HG02973 (cell line): ENCODE data around the gene FAM111B.
A peak's percentile ranks its signal among the peaks of the same experiment; 100 is the strongest.
"Not testable (repeated sequence)": the region's sequence is repeated elsewhere in the genome, so short reads cannot be mapped to it uniquely, and the experiment has no call there.

Experiments used
- ATAC-seq: cut with Tn5 transposase; IDR thresholded peaks from one replicate; pipeline ENCODE4 v1.9.1; 2021; ENCODE audit warnings: moderate library complexity; ENCODE audit not compliant: unreplicated experiment

The FAM111B gene

GRCh38 chr11:59106363-59107336 lies at the start of gene FAM111B:
Gene FAM111B, plus strand, starts transcription at chr11:59107237. Its CDS starts 2,389 bp downstream, at chr11:59109626.
- peak; percentile 68 for ATAC-seq

GRCh38 chr11:59058120-59059033 lies 48.7 kb upstream of the FAM111B start:
- peak; percentile 91 for ATAC-seq

- ATAC-seq: not testable (repeated sequence)
Observed at GRCh38 chr11:59060096-59060495, 46.9 kb upstream of the FAM111B start.

- no peak for ATAC-seq
Observed at GRCh38 chr11:59062602-59063529, 44.2 kb upstream of the FAM111B start.

- not testable (repeated sequence) for ATAC-seq
Observed at GRCh38 chr11:59063996-59064727, 42.9 kb upstream of the FAM111B start.

- ATAC-seq: no peak
Observed at GRCh38 chr11:59069087-59069486, 38.0 kb upstream of the FAM111B start.

GRCh38 chr11:59076876-59077571 lies 30.0 kb upstream of the FAM111B start:
- peak; percentile 84 for ATAC-seq

- no peak for ATAC-seq
Observed at GRCh38 chr11:59078435-59078834, 28.6 kb upstream of the FAM111B start.

GRCh38 chr11:59079086-59079485 lies 28.0 kb upstream of the FAM111B start:
- no peak for ATAC-seq

GRCh38 chr11:59080421-59080820 lies 26.6 kb upstream of the FAM111B start:
- not testable (repeated sequence) for ATAC-seq

- ATAC-seq: not testable (repeated sequence)
Observed at GRCh38 chr11:59081430-59082020, 25.5 kb upstream of the FAM111B start.

- ATAC-seq: not testable (repeated sequence)
Observed at GRCh38 chr11:59086007-59086406, 21.0 kb upstream of the FAM111B start, which contains the start of gene GLYATL1B. Gene GLYATL1B, plus strand, starts transcription at chr11:59086307. Its CDS starts 0 bp downstream, at chr11:59086307.

- ATAC-seq: no peak
Observed at GRCh38 chr11:59088162-59088561, 18.9 kb upstream of the FAM111B start.

- not testable (repeated sequence) for ATAC-seq
Observed at GRCh38 chr11:59093576-59093975, 13.5 kb upstream of the FAM111B start.

GRCh38 chr11:59095225-59095624 lies 11.8 kb upstream of the FAM111B start:
- peak; percentile 72 for ATAC-seq

GRCh38 chr11:59095972-59096575 lies 11.0 kb upstream of the FAM111B start:
- ATAC-seq: not testable (repeated sequence)

- ATAC-seq: no peak
Observed at GRCh38 chr11:59097113-59097708, 9.8 kb upstream of the FAM111B start.

- ATAC-seq: not testable (repeated sequence)
Observed at GRCh38 chr11:59097938-59098337, 9.1 kb upstream of the FAM111B start.
